Measurements from ENCODE around the gene PMS1.
A peak's percentile ranks its signal among the peaks of the same experiment; 100 is the strongest.

Gene PMS1

DNA sequence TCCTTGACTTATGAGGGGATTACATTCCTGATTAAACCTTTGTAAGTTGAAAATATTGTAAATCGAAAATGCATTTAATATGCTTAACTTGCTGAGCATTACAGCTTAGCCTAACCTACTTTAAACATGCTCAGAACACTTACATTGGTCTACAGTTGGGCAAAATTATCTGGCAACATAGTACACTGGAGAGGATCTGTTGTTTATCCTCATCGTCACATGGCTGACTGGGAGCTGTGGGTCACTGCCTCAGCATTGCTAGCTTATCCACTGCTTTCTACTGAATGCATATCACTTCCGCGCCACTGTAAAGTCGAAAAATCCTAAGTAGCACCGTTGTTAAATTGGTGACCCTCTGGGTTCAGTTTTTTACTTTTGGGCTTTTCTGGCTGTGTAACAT, 13.7 kb downstream of the PMS1 start:
- no peaks in the 10 kb centered on the region for H3F3A ChIP-seq (ENCODE audit: low read depth)
- no peak overlapping the region for H3K4me3 ChIP-seq (ENCODE audit: low read length, poor library complexity, severe bottlenecking)
- no peaks in the 10 kb centered on the region for H3K9me3 ChIP-seq (ENCODE audit: insufficient read depth, low read depth, low read length)
- TF ChIP-seq CTCF (conservative IDR thresholded peaks at IDR 0.05; ENCODE audit: low read length), result no peak
- no peak for TF ChIP-seq EZH2phosphoT487 (IDR thresholded peaks at IDR 0.05; ENCODE audit: borderline replicate concordance)
- H3K9me2 ChIP-seq (replicated peaks; ENCODE audit: low read depth, low read length), result no peaks in the 10 kb centered on the region
- H2AFZ ChIP-seq (ENCODE audit: low read length), result no peak overlapping the region
- H3K4me1 ChIP-seq (ENCODE audit: insufficient read depth, low read length, poor library complexity, severe bottlenecking), result peaks cover 3% of the 10 kb centered on the region
- no peak overlapping the region for H3K4me2 ChIP-seq (ENCODE audit: low read depth, low read length, poor library complexity, severe bottlenecking)
- H3K36me3 ChIP-seq (ENCODE audit: insufficient read depth, low read length), result peaks cover 61% of the 10 kb centered on the region
- no peak overlapping the region for H3K9ac ChIP-seq (ENCODE audit: low read depth, low read length, poor library complexity, severe bottlenecking)
- peaks cover 3% of the 10 kb centered on the region for H4K20me1 ChIP-seq (ENCODE audit: insufficient read depth, low read length, poor library complexity, severe bottlenecking)
- no peaks in the 10 kb centered on the region for H3K27me3 ChIP-seq (ENCODE audit: insufficient read depth, low read length, poor library complexity, severe bottlenecking)
- peaks cover 11% of the 10 kb centered on the region; the same call in 1 of the 2 replicates for H3K79me2 ChIP-seq (ENCODE audit: insufficient read depth, low read length)

- H3K79me2 ChIP-seq (ENCODE audit: insufficient read depth, low read length), result peaks cover 11% of the 10 kb centered on the region; the same call in 1 of the 2 replicates
- H4K20me1 ChIP-seq (ENCODE audit: insufficient read depth, low read length, poor library complexity, severe bottlenecking), result peaks cover 3% of the 10 kb centered on the region
- no peak overlapping the region for H3K9ac ChIP-seq (ENCODE audit: low read depth, low read length, poor library complexity, severe bottlenecking)
- no peak overlapping the region for H3K4me2 ChIP-seq (ENCODE audit: low read depth, low read length, poor library complexity, severe bottlenecking)
- no peaks in the 10 kb centered on the region for H3F3A ChIP-seq (ENCODE audit: low read depth)
- H2AFZ ChIP-seq (ENCODE audit: low read length), result no peak overlapping the region
- H3K36me3 ChIP-seq (ENCODE audit: insufficient read depth, low read length), result peaks cover 61% of the 10 kb centered on the region
- H3K4me3 ChIP-seq (ENCODE audit: low read length, poor library complexity, severe bottlenecking), result no peak overlapping the region
- H3K9me2 ChIP-seq (replicated peaks; ENCODE audit: low read depth, low read length), result no peaks in the 10 kb centered on the region
- peaks cover 3% of the 10 kb centered on the region for H3K4me1 ChIP-seq (ENCODE audit: insufficient read depth, low read length, poor library complexity, severe bottlenecking)
- no peaks in the 10 kb centered on the region for H3K9me3 ChIP-seq (ENCODE audit: insufficient read depth, low read depth, low read length)
- no peaks in the 10 kb centered on the region for H3K27me3 ChIP-seq (ENCODE audit: insufficient read depth, low read length, poor library complexity, severe bottlenecking)
- no peak for TF ChIP-seq EZH2phosphoT487 (IDR thresholded peaks at IDR 0.05; ENCODE audit: borderline replicate concordance)
- TF ChIP-seq CTCF (conservative IDR thresholded peaks at IDR 0.05; ENCODE audit: low read length), result peak; percentile 81
These were observed 14.2 kb downstream of the PMS1 start for GRCh38 chr2:189798312-189799029.

DNA sequence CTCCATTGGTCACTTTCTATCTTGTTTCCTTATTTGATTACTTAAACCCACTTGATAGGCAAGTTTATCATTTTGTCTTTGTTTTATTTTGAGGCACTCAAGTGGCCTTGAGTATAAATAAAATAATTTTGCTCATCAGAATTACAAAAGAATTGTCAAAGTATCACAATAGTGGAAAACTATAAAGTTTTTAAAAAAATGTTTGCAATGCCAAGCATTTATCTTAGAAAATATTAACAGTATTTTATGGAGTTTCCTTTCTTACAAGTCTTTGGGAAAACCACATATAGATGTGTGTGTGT, 14.7 kb downstream of the PMS1 start:
- Histone ChIP-seq H4K20me1 (ENCODE audit: insufficient read depth, low read length, poor library complexity, severe bottlenecking) (peaks cover 3% of the 10 kb centered on the region), H3K9ac (ENCODE audit: low read depth, low read length, poor library complexity, severe bottlenecking) (no peak overlapping the region), H3K4me3 (ENCODE audit: low read length, poor library complexity, severe bottlenecking) (no peak overlapping the region), H3K79me2 (ENCODE audit: insufficient read depth, low read length) (peaks cover 11% of the 10 kb centered on the region; the same call in 1 of the 2 replicates), H3K27me3 (ENCODE audit: insufficient read depth, low read length, poor library complexity, severe bottlenecking) (no peaks in the 10 kb centered on the region), H3K4me1 (ENCODE audit: insufficient read depth, low read length, poor library complexity, severe bottlenecking) (peaks cover 3% of the 10 kb centered on the region), H2AFZ (ENCODE audit: low read length) (no peak overlapping the region), H3F3A (ENCODE audit: low read depth) (no peaks in the 10 kb centered on the region), H3K9me2 (replicated peaks; ENCODE audit: low read depth, low read length) (no peaks in the 10 kb centered on the region), H3K36me3 (ENCODE audit: insufficient read depth, low read length) (peaks cover 59% of the 10 kb centered on the region), H3K4me2 (ENCODE audit: low read depth, low read length, poor library complexity, severe bottlenecking) (no peak overlapping the region), H3K9me3 (ENCODE audit: insufficient read depth, low read depth, low read length) (no peaks in the 10 kb centered on the region)
- TF ChIP-seq EZH2phosphoT487 (IDR thresholded peaks at IDR 0.05; ENCODE audit: borderline replicate concordance), result no peak
- no peak for TF ChIP-seq CTCF (conservative IDR thresholded peaks at IDR 0.05; ENCODE audit: low read length)
